ENCODE results near the gene UNC80.
"Not testable (repeated sequence)": the region's sequence is repeated elsewhere in the genome, so short reads cannot be mapped to it uniquely, and the experiment has no call there.

UNC80 gene

GRCh38 chr2:209771474-209772289, at the start of gene UNC80:
UNC80 (plus strand) TSS chr2:209771832; CDS start chr2:209772073, 241 bp downstream.
- no peak for ATAC-seq

- no peak for ATAC-seq
Measured at GRCh38 chr2:209726311-209726710, 45.3 kb upstream of the UNC80 start.

- ATAC-seq, result no peak
Measured at GRCh38 chr2:209727077-209727476, 44.6 kb upstream of the UNC80 start.

GRCh38 chr2:209734805-209735204, 36.8 kb upstream of the UNC80 start:
- no peak for ATAC-seq

- ATAC-seq, result no peak
Measured at GRCh38 chr2:209741953-209742352, 29.7 kb upstream of the UNC80 start.

GRCh38 chr2:209753020-209753419, 18.6 kb upstream of the UNC80 start:
- no peak for ATAC-seq

GRCh38 chr2:209757163-209757562, 14.5 kb upstream of the UNC80 start:
- ATAC-seq, result no peak

- ATAC-seq, result no peak
Measured at GRCh38 chr2:209761566-209761965, 10.1 kb upstream of the UNC80 start.

GRCh38 chr2:209762563-209762962, 9.1 kb upstream of the UNC80 start:
- ATAC-seq, result no peak

GRCh38 chr2:209763106-209763505, 8.5 kb upstream of the UNC80 start:
- ATAC-seq, result no peak

- ATAC-seq, result no peak
Measured at GRCh38 chr2:209766613-209767012, 5.0 kb upstream of the UNC80 start.

GRCh38 chr2:209767316-209767715, 4.3 kb upstream of the UNC80 start:
- ATAC-seq, result no peak

- ATAC-seq, result no peak
Measured at GRCh38 chr2:209768557-209768956, 3.1 kb upstream of the UNC80 start.

GRCh38 chr2:209772290-209772685, 656 bp downstream of the UNC80 start:
- ATAC-seq, result no peak

GRCh38 chr2:209773377-209773776, 1.7 kb downstream of the UNC80 start:
- no peak for ATAC-seq

- ATAC-seq, result no peak
Measured at GRCh38 chr2:209787416-209787815, 15.8 kb downstream of the UNC80 start.

- ATAC-seq, result peak in 1 of 2 donors; percentile 10
Measured at GRCh38 chr2:209788925-209789324, 17.3 kb downstream of the UNC80 start.

GRCh38 chr2:209790066-209790728, 18.6 kb downstream of the UNC80 start:
- ATAC-seq, result no peak

- no peak for ATAC-seq
Measured at GRCh38 chr2:209791151-209791550, 19.5 kb downstream of the UNC80 start.

GRCh38 chr2:209795425-209795824, 23.8 kb downstream of the UNC80 start:
- ATAC-seq, result not testable (repeated sequence)

GRCh38 chr2:209805351-209805750, 33.7 kb downstream of the UNC80 start:
- no peak for ATAC-seq

- no peak for ATAC-seq
Measured at GRCh38 chr2:209806318-209806717, 34.7 kb downstream of the UNC80 start.

GRCh38 chr2:209808521-209808920, 36.9 kb downstream of the UNC80 start:
- ATAC-seq, result no peak

GRCh38 chr2:209809256-209809655, 37.6 kb downstream of the UNC80 start:
- no peak for ATAC-seq
